ENCODE data around the gene NLRP1. TPM values are rescaled to one million over a fixed set of nuclear protein-coding genes. Genes with fewer than 3 reads are reported as not detected.
A peak's percentile ranks its signal among the peaks of the same experiment; 100 is the strongest.

NLRP1 gene
- total RNA-seq, 1 donor from 2014 or later: 8.6 TPM

- peak; percentile 99 for DNase-seq (ENCODE audit: low read depth)
Measured at GRCh38 chr17:5516060-5516792, 68.1 kb downstream of the NLRP1 start.

GRCh38 chr17:5514976-5515375 lies 69.3 kb downstream of the NLRP1 start:
- no peak for DNase-seq (ENCODE audit: low read depth)

- DNase-seq (ENCODE audit: low read depth): no peak
Measured at GRCh38 chr17:5513628-5514027, 70.7 kb downstream of the NLRP1 start.

- DNase-seq (ENCODE audit: low read depth): no peak
Measured at GRCh38 chr17:5511401-5512225, 72.7 kb downstream of the NLRP1 start.

- no peak for DNase-seq (ENCODE audit: low read depth)
Measured at GRCh38 chr17:5510771-5511170, 73.5 kb downstream of the NLRP1 start.

- no peak for DNase-seq (ENCODE audit: low read depth)
Measured at GRCh38 chr17:5509482-5509881, 74.8 kb downstream of the NLRP1 start.

GRCh38 chr17:5508810-5509209 lies 75.5 kb downstream of the NLRP1 start:
- peak; percentile 82 for DNase-seq (ENCODE audit: low read depth)

GRCh38 chr17:5506307-5506706 lies 78.0 kb downstream of the NLRP1 start:
- no peak for DNase-seq (ENCODE audit: low read depth)

GRCh38 chr17:5502552-5502951 lies 81.8 kb downstream of the NLRP1 start:
- no peak for DNase-seq (ENCODE audit: low read depth)

- no peak for DNase-seq (ENCODE audit: low read depth)
Measured at GRCh38 chr17:5501685-5502084, 82.6 kb downstream of the NLRP1 start.

GRCh38 chr17:5500589-5501391 lies 83.5 kb downstream of the NLRP1 start:
- DNase-seq (ENCODE audit: low read depth): peak; percentile 51

- DNase-seq (ENCODE audit: low read depth): no peak
Measured at GRCh38 chr17:5500247-5500588, 84.1 kb downstream of the NLRP1 start.

GRCh38 chr17:5499476-5500231 lies 84.7 kb downstream of the NLRP1 start:
- DNase-seq (ENCODE audit: low read depth): no peak

GRCh38 chr17:5492970-5493369 lies 91.3 kb downstream of the NLRP1 start:
- no peak for DNase-seq (ENCODE audit: low read depth)

- no peak for DNase-seq (ENCODE audit: low read depth)
Measured at GRCh38 chr17:5488752-5489151, 95.6 kb downstream of the NLRP1 start.

- peak; percentile 96 for DNase-seq (ENCODE audit: low read depth)
Measured at GRCh38 chr17:5486206-5487124, 97.8 kb downstream of the NLRP1 start, which contains the start of gene MIS12. TSS of gene MIS12 (plus strand) at chr17:5486566. CDS start at chr17:5488863, 2,297 bp downstream.

GRCh38 chr17:5485270-5486205 lies 98.8 kb downstream of the NLRP1 start, which contains the start of gene DERL2:
TSS of gene DERL2 (minus strand) at chr17:5486178. CDS start at chr17:5486161, 17 bp downstream.
- peak; percentile 22 for DNase-seq (ENCODE audit: low read depth)

GRCh38 chr17:5481451-5481850 lies 102.9 kb downstream of the NLRP1 start:
- no peak for DNase-seq (ENCODE audit: low read depth)

- no peak for DNase-seq (ENCODE audit: low read depth)
Measured at GRCh38 chr17:5480962-5481361, 103.3 kb downstream of the NLRP1 start.
